H1 (cell line): ENCODE data around the gene PNPLA8. TPM values are rescaled to one million over a fixed set of nuclear protein-coding genes. Genes with fewer than 3 reads are reported as not detected.

Source experiments
- BCL11A ChIP-seq, 2 experiments: IDR thresholded peaks; one replicate each; pipeline ENCODE4 v1.6.1; 2011; ENCODE audit warnings: low read depth in 2 of 2, low read length in 2 of 2, mild to moderate bottlenecking in 2 of 2
- GABPA ChIP-seq: IDR thresholded peaks from 2 replicates; pipeline ENCODE4 v1.6.1; 2011; ENCODE audit warnings: mild to moderate bottlenecking, low read length, moderate library complexity, borderline replicate concordance; ENCODE audit not compliant: insufficient read depth
- RBBP5 ChIP-seq: IDR thresholded peaks from 2 replicates; pipeline ENCODE4 v1.7.1; 2012; ENCODE audit warnings: low read depth, mild to moderate bottlenecking, inconsistent platforms, low read length, moderate library complexity, borderline replicate concordance
- SP2 ChIP-seq: IDR thresholded peaks from 2 replicates; pipeline ENCODE4 v1.6.1; 2012; ENCODE audit warnings: mild to moderate bottlenecking, low read length, inconsistent platforms
- polyA plus RNA-seq, 7 experiments: library from polyadenylated mRNA; depleted of rRNA in 3 of 7; stranded (reverse) in 5 of 7; unstranded in 2 of 7; fragments of >200 nt in 5 of 7; fragments of 200-250 nt in 2 of 7; gene quantifications; 1 replicate in 5 of 7; 2 replicates in 1 of 7; 4 replicates in 1 of 7; pipeline versions ENCODE4 v1.2.1 to v1.2.3, GENCODE V29; 2011 to 2013; ENCODE audit warnings: missing spikeins in 2 of 7, mixed read lengths in 2 of 7
- total RNA-seq: library from RNA; stranded (reverse); fragmentation: NEBNext Ultra II Directional; extraction: Animal tissue kit (Norgen Biotek cat#: 25700); gene quantifications from 2 replicates; pipeline ENCODE4 v1.2.1, GENCODE V29; 2021
- TF ChIP-seq, protein P1 (sequence below): IDR thresholded peaks from 2 replicates; pipeline ENCODE4 v1.6.1; 2012; ENCODE audit warnings: low read length, inconsistent platforms

PNPLA8 gene
- total and polyA plus RNA-seq, 2 of the 8 experiments (the other 6 are each of a cell fraction or from before 2014, with no cell fraction given): 3.8 to 11.2 TPM

DNA sequence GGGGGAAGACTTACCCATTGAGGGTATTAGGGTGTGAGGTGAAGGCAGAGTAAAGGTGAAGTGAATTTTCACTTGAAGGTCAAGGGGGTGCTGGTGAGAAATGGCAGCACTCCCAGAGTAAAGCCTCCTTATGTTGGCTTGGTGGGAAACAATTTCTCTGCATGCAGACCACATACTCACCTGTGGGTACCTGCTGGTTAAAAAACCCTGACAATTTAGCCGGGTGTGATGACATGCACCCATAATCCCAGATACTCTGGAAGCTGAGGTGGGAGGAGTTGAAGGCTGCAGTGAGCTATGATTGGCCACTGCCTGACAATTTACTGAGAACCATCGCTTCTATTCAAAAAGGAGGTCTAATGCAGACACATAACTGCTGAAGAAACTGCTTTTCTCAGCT, 49.2 kb upstream of the PNPLA8 start (continued):
- TF ChIP-seq, protein P1, sequence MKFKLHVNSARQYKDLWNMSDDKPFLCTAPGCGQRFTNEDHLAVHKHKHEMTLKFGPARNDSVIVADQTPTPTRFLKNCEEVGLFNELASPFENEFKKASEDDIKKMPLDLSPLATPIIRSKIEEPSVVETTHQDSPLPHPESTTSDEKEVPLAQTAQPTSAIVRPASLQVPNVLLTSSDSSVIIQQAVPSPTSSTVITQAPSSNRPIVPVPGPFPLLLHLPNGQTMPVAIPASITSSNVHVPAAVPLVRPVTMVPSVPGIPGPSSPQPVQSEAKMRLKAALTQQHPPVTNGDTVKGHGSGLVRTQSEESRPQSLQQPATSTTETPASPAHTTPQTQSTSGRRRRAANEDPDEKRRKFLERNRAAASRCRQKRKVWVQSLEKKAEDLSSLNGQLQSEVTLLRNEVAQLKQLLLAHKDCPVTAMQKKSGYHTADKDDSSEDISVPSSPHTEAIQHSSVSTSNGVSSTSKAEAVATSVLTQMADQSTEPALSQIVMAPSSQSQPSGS: no peak
- TF ChIP-seq SP2 (no peak), BCL11A (IDR thresholded peaks at IDR 0.05; ENCODE audit: low read depth in 2 of 2, low read length in 2 of 2) (no peak), RBBP5 (no peak), GABPA (no peak)
- TF ChIP-seq, all 59 proteins: peak for 0
